ENCODE measurements around the gene CDH15.

GRCh38 chr16:89184933-89185794, 13.6 kb downstream of the CDH15 start:
- no peak for TF ChIP-seq TRIM24 (CRISPR knock-in tag; IDR thresholded peaks at IDR 0.05)
- TF ChIP-seq ZSCAN29 (CRISPR knock-in tag; conservative IDR thresholded peaks at IDR 0.05) = no peak
- TF ChIP-seq, protein P1, sequence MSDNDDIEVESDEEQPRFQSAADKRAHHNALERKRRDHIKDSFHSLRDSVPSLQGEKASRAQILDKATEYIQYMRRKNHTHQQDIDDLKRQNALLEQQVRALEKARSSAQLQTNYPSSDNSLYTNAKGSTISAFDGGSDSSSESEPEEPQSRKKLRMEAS (IDR thresholded peaks at IDR 0.05) = no peak
- no peak for TF ChIP-seq IKZF1 (IDR thresholded peaks at IDR 0.05)
